ENCODE measurements around the gene ERICH4. TPM values are rescaled to one million over a fixed set of nuclear protein-coding genes. Genes with fewer than 3 reads are reported as not detected.

The ERICH4 gene
- total RNA-seq, 3 donors from 2014 or later: not detected

- Mint-ChIP-seq H3K36me3 (ENCODE audit: insufficient read depth) (peaks cover 22% of the 10 kb centered on the region), H3K4me1 (ENCODE audit: low read depth) (peaks cover 15% of the 10 kb centered on the region), H3K9me3 (no peaks in the 10 kb centered on the region), H3K4me3 (no peak overlapping the region), H3K27me3 (ENCODE audit: low read depth) (no peaks in the 10 kb centered on the region)
- ATAC-seq (no peak), DNase-seq (no peak)
Measured at GRCh38 chr19:41435936-41436673, 6.9 kb upstream of the ERICH4 start.

GRCh38 chr19:41436674-41436951, 6.3 kb upstream of the ERICH4 start:
- DNase-seq: no peak
- Mint-ChIP-seq H3K27me3 (ENCODE audit: low read depth) (no peaks in the 10 kb centered on the region), H3K9me3 (no peaks in the 10 kb centered on the region), H3K4me3 (no peak overlapping the region), H3K36me3 (ENCODE audit: insufficient read depth) (peaks cover 21% of the 10 kb centered on the region), H3K4me1 (ENCODE audit: low read depth) (peaks cover 15% of the 10 kb centered on the region)
- ATAC-seq: no peak

- peaks cover 11% of the 10 kb centered on the region for H3K36me3 Mint-ChIP-seq (ENCODE audit: insufficient read depth)
- ATAC-seq: no peak
- peaks cover 15% of the 10 kb centered on the region for H3K4me1 Mint-ChIP-seq (ENCODE audit: low read depth)
- no peak for DNase-seq
- H3K27me3 Mint-ChIP-seq (ENCODE audit: low read depth): no peaks in the 10 kb centered on the region
- H3K9me3 Mint-ChIP-seq: no peaks in the 10 kb centered on the region
- peak overlapping the region; percentile 45 for H3K4me3 Mint-ChIP-seq
Measured at GRCh38 chr19:41437944-41438574, 4.9 kb upstream of the ERICH4 start.

- Mint-ChIP-seq H3K4me1 (ENCODE audit: low read depth) (peaks cover 13% of the 10 kb centered on the region), H3K36me3 (ENCODE audit: insufficient read depth) (peaks cover 9% of the 10 kb centered on the region), H3K27me3 (ENCODE audit: low read depth) (no peaks in the 10 kb centered on the region), H3K4me3 (no peak within 1 kb of the TSS), H3K9me3 (no peaks in the 10 kb centered on the region)
- DNase-seq (peak; percentile 90), ATAC-seq (peak; percentile 95 to 97)
Measured at GRCh38 chr19:41439441-41440222, 3.3 kb upstream of the ERICH4 start, which contains the start of gene DMAC2. Gene DMAC2, minus strand, starts transcription at chr19:41439912. Its CDS starts 13 bp downstream, at chr19:41439899.

- Mint-ChIP-seq H3K36me3 (ENCODE audit: insufficient read depth) (peaks cover 8% of the 10 kb centered on the region), H3K27me3 (ENCODE audit: low read depth) (peaks cover 4% of the 10 kb centered on the region), H3K9me3 (no peaks in the 10 kb centered on the region), H3K4me3 (no peak overlapping the region), H3K4me1 (ENCODE audit: low read depth) (peaks cover 13% of the 10 kb centered on the region)
- DNase-seq: no peak
- ATAC-seq: no peak
Measured at GRCh38 chr19:41441321-41441945, 1.5 kb upstream of the ERICH4 start.

- DNase-seq (no peak), ATAC-seq (no peak)
- Mint-ChIP-seq H3K9me3 (no peaks in the 10 kb centered on the region), H3K27me3 (ENCODE audit: low read depth) (peaks cover 13% of the 10 kb centered on the region), H3K4me1 (ENCODE audit: low read depth) (no peaks in the 10 kb centered on the region), H3K4me3 (no peak overlapping the region), H3K36me3 (ENCODE audit: insufficient read depth) (no peaks in the 10 kb centered on the region)
Measured at GRCh38 chr19:41443813-41444455, 978 bp downstream of the ERICH4 start.

GRCh38 chr19:41445575-41445974, 2.6 kb downstream of the ERICH4 start:
- no peak for ATAC-seq
- H3K4me3 Mint-ChIP-seq: no peak overlapping the region
- H3K9me3 Mint-ChIP-seq: no peaks in the 10 kb centered on the region
- H3K4me1 Mint-ChIP-seq (ENCODE audit: low read depth): peaks cover 6% of the 10 kb centered on the region
- no peaks in the 10 kb centered on the region for H3K36me3 Mint-ChIP-seq (ENCODE audit: insufficient read depth)
- H3K27me3 Mint-ChIP-seq (ENCODE audit: low read depth): peaks cover 17% of the 10 kb centered on the region
- DNase-seq: no peak

GRCh38 chr19:41447732-41448332, 4.9 kb downstream of the ERICH4 start:
- H3K36me3 Mint-ChIP-seq (ENCODE audit: insufficient read depth): no peaks in the 10 kb centered on the region
- no peaks in the 10 kb centered on the region for H3K9me3 Mint-ChIP-seq
- peaks cover 17% of the 10 kb centered on the region for H3K27me3 Mint-ChIP-seq (ENCODE audit: low read depth)
- peaks cover 6% of the 10 kb centered on the region for H3K4me1 Mint-ChIP-seq (ENCODE audit: low read depth)
- H3K4me3 Mint-ChIP-seq: peak overlapping the region; percentile 45
- DNase-seq: no peak
- ATAC-seq: no peak

GRCh38 chr19:41449079-41449864, 6.3 kb downstream of the ERICH4 start:
- DNase-seq (peak; percentile 66), ATAC-seq (peak; percentile 86 to 91)
- Mint-ChIP-seq H3K4me3 (peak overlapping the region; percentile 81), H3K27me3 (ENCODE audit: low read depth) (peaks cover 17% of the 10 kb centered on the region), H3K36me3 (ENCODE audit: insufficient read depth) (no peaks in the 10 kb centered on the region), H3K4me1 (ENCODE audit: low read depth) (peaks cover 6% of the 10 kb centered on the region), H3K9me3 (no peaks in the 10 kb centered on the region)

- DNase-seq (no peak), ATAC-seq (no peak)
- Mint-ChIP-seq H3K9me3 (no peaks in the 10 kb centered on the region), H3K27me3 (ENCODE audit: low read depth) (peaks cover 17% of the 10 kb centered on the region), H3K36me3 (ENCODE audit: insufficient read depth) (no peaks in the 10 kb centered on the region), H3K4me3 (no peak overlapping the region), H3K4me1 (ENCODE audit: low read depth) (peaks cover 6% of the 10 kb centered on the region)
Measured at GRCh38 chr19:41449865-41450178, 6.9 kb downstream of the ERICH4 start.

- Mint-ChIP-seq H3K4me1 (ENCODE audit: low read depth) (peaks cover 17% of the 10 kb centered on the region), H3K27me3 (ENCODE audit: low read depth) (peaks cover 7% of the 10 kb centered on the region), H3K36me3 (ENCODE audit: insufficient read depth) (no peaks in the 10 kb centered on the region), H3K4me3 (no peak overlapping the region), H3K9me3 (no peaks in the 10 kb centered on the region)
- ATAC-seq (no peak), DNase-seq (no peak)
Measured at GRCh38 chr19:41452584-41453275, 9.8 kb downstream of the ERICH4 start.

- DNase-seq (no peak), ATAC-seq (no peak)
- H3K36me3 Mint-ChIP-seq (ENCODE audit: insufficient read depth): no peaks in the 10 kb centered on the region
- peaks cover 15% of the 10 kb centered on the region for H3K27me3 Mint-ChIP-seq (ENCODE audit: low read depth)
- peaks cover 15% of the 10 kb centered on the region for H3K4me1 Mint-ChIP-seq (ENCODE audit: low read depth)
- H3K4me3 Mint-ChIP-seq: no peak overlapping the region
- no peaks in the 10 kb centered on the region for H3K9me3 Mint-ChIP-seq
Measured at GRCh38 chr19:41455936-41456335, 13.0 kb downstream of the ERICH4 start.
